PC-9 (cell line): ENCODE results near the gene BRINP3. TPM values are rescaled to one million over a fixed set of nuclear protein-coding genes. Genes with fewer than 3 reads are reported as not detected.

ENCODE experiments used
- BruUV-seq: library from RNA; stranded (reverse); fragments of 400-500 nt; replicated peaks from 2 replicates; lab custom pipeline; 2021; lab: Mats Ljungman, UMichigan
- CTCF ChIA-PET: fragments of 300-600 bp; sonication (Branson Sonifier 250); formaldehyde crosslinking; loops from one replicate; lab custom pipeline; 2022; ENCODE audit warnings: antibody characterized with exemption; lab: Charles Lee
- POLR2A ChIA-PET: fragments of 300-600 bp; sonication (Branson Sonifier 250); formaldehyde crosslinking; loops from one replicate; lab custom pipeline; 2022; ENCODE audit warnings: antibody characterized with exemption; ENCODE audit not compliant: unreplicated experiment; lab: Charles Lee
- DNase-seq, 2 experiments: peaks; one replicate each; pipeline versions ENCODE4 v3.0.0 to v3.0.0-alpha.2; 2015 to 2022; ENCODE audit warnings: mixed read lengths in 1 of 2
- H2AFZ ChIP-seq: fragments of 200-600 bp; sonication (generic); 2 replicates; pipeline ENCODE4 v1.8.1; 2017; ENCODE audit warnings: antibody characterized with exemption
- H3F3A ChIP-seq: fragments of 200-600 bp; sonication (generic); 2 replicates; pipeline ENCODE4 v1.8.1; 2017; ENCODE audit warnings: antibody characterized with exemption, mild to moderate bottlenecking, low read depth; ENCODE audit not compliant: insufficient read depth
- H3K27ac ChIP-seq: fragments of 200-600 bp; sonication (generic); 2 replicates; pipeline ENCODE4 v1.6.1; 2016; ENCODE audit warnings: mixed run types
- H3K27me3 ChIP-seq: fragments of 200-600 bp; sonication (generic); 2 replicates; pipeline ENCODE4 v1.6.1; 2016; ENCODE audit warnings: low read depth, mixed run types; ENCODE audit not compliant: insufficient read depth
- H3K36me3 ChIP-seq: fragments of 200-600 bp; sonication (generic); 2 replicates; pipeline ENCODE4 v1.6.1; 2016; ENCODE audit warnings: low read depth, mixed run types
- H3K4me1 ChIP-seq: fragments of 200-600 bp; sonication (generic); replicated peaks from 2 replicates; pipeline ENCODE4 v1.6.1; 2016; ENCODE audit warnings: mixed run types; ENCODE audit not compliant: insufficient read depth
- H3K4me2 ChIP-seq: fragments of 200-600 bp; sonication (generic); 2 replicates; pipeline ENCODE4 v1.6.1; 2017; ENCODE audit warnings: mixed run types
- H3K4me3 ChIP-seq: fragments of 200-600 bp; sonication (generic); 2 replicates; pipeline ENCODE4 v1.6.1; 2016; ENCODE audit warnings: mixed run types
- H3K79me2 ChIP-seq: fragments of 200-600 bp; sonication (generic); 2 replicates; pipeline ENCODE4 v1.6.1; 2017; ENCODE audit warnings: low read depth, mixed run types
- H3K9me2 ChIP-seq: fragments of 200-600 bp; sonication (generic); 2 replicates; pipeline ENCODE4 v1.8.1; 2017; ENCODE audit warnings: mild to moderate bottlenecking; ENCODE audit not compliant: insufficient read depth
- H3K9me3 ChIP-seq: fragments of 200-600 bp; sonication (generic); 2 replicates; pipeline ENCODE4 v1.8.1; 2016; ENCODE audit warnings: low read depth; ENCODE audit not compliant: insufficient read depth
- H4K20me1 ChIP-seq: fragments of 200-600 bp; sonication (generic); 2 replicates; pipeline ENCODE4 v1.8.1; 2017; ENCODE audit not compliant: insufficient read depth
- CTCF ChIP-seq: fragments of 200-600 bp; sonication (generic); conservative IDR thresholded peaks from 2 replicates; pipeline ENCODE4 v1.6.1; 2017; ENCODE audit warnings: mixed run types, antibody characterized with exemption, mild to moderate bottlenecking, moderate library complexity
- EZH2 ChIP-seq: fragments of 200-600 bp; sonication (generic); IDR thresholded peaks from 2 replicates; pipeline ENCODE4 v1.8.0; 2017; ENCODE audit warnings: antibody characterized with exemption, low read depth
- intact Hi-C: fragments of 100-400 bp; cut with micrococcal nuclease; formaldehyde crosslinking; loops from one replicate; pipeline ENCODE4 v1.10.0; 2022; ENCODE audit not compliant: unreplicated experiment
- total RNA-seq: library from RNA; stranded (reverse); gene quantifications from 2 replicates; pipeline ENCODE4 v1.2.3, GENCODE V29; 2021

BRINP3 gene
- total RNA-seq, 1 experiment from 2014 or later: not detected

DNA sequence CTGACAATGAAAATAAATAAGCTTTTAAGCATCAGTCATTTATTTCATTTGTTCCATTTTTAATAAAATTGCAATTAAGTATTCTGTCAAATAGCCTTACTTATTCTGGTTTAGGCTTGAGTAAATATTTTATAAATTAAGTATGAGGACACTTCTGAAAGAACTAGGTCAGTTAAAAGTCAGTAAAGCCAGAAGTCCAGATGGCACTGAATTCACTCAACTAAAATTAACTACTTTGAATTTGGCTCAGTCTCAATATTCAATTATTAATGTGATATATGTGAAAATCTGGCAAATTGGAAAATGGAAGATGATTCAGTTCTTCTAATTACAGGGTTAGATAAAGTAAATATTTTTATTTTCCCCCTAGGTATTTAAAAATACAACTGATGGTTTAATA lies 174.2 kb downstream of the BRINP3 start:
- Histone ChIP-seq H3K9me3 (peaks cover 3% of the 10 kb centered on the region; the same call in 1 of the 2 replicates), H3K79me2 (no peaks in the 10 kb centered on the region), H3K9me2 (no peaks in the 10 kb centered on the region; the same call in 1 of the 2 replicates), H2AFZ (no peak overlapping the region), H3K4me3 (no peak overlapping the region), H3K4me2 (no peak overlapping the region), H4K20me1 (no peaks in the 10 kb centered on the region), H3K27me3 (no peaks in the 10 kb centered on the region), H3K27ac (no peak overlapping the region), H3K36me3 (no peaks in the 10 kb centered on the region), H3F3A (no peaks in the 10 kb centered on the region), H3K4me1 (no peaks in the 10 kb centered on the region)
- no peak for DNase-seq
- CTCF ChIA-PET: no interaction called here
- TF ChIP-seq EZH2 (no peak), CTCF (no peak)
- intact Hi-C loops: no loop called here
- BruUV-seq: no TSS peak
- POLR2A ChIA-PET: no interaction called here

DNA sequence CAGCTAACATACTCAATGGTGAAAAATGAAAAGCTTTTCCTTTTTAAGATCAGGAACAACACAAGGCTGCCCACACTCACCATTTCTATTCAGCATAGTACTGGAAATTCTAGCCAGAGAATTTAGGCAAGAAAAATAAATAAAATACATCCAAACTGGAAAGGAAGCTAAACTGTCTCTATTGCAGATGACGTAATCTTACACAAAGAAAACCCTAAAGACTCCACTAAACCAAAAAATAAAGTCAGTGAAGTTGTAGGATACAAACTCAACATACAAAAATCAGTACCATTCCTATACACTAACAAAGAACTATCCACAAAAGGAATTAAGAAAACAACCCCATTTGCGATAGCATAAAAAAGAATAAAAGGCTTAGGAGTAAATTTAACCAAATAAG lies 181.2 kb downstream of the BRINP3 start:
- POLR2A ChIA-PET: no interaction called here
- Histone ChIP-seq H3K27me3 (no peaks in the 10 kb centered on the region), H3F3A (no peaks in the 10 kb centered on the region), H3K27ac (no peak overlapping the region), H2AFZ (no peak overlapping the region), H3K79me2 (no peaks in the 10 kb centered on the region), H3K9me2 (no peaks in the 10 kb centered on the region), H4K20me1 (no peaks in the 10 kb centered on the region), H3K4me1 (no peaks in the 10 kb centered on the region), H3K9me3 (no peaks in the 10 kb centered on the region; the same call in 1 of the 2 replicates), H3K4me3 (no peak overlapping the region), H3K36me3 (no peaks in the 10 kb centered on the region), H3K4me2 (no peak overlapping the region)
- CTCF ChIA-PET: no interaction called here
- BruUV-seq: no TSS peak
- intact Hi-C loops: no loop called here
- no peak for DNase-seq
- no peak for TF ChIP-seq EZH2
- TF ChIP-seq CTCF: no peak

- intact Hi-C loops: no loop called here
- H3F3A ChIP-seq: no peaks in the 10 kb centered on the region
- H4K20me1 ChIP-seq: no peaks in the 10 kb centered on the region
- H3K79me2 ChIP-seq: no peaks in the 10 kb centered on the region
- no peak overlapping the region for H3K4me2 ChIP-seq
- H3K9me2 ChIP-seq: no peaks in the 10 kb centered on the region
- no peaks in the 10 kb centered on the region; the same call in 1 of the 2 replicates for H3K9me3 ChIP-seq
- no TSS peak for BruUV-seq
- no peak for TF ChIP-seq CTCF
- TF ChIP-seq EZH2: no peak
- no peak overlapping the region for H3K4me3 ChIP-seq
- H3K36me3 ChIP-seq: no peaks in the 10 kb centered on the region
- ChIA-PET CTCF (no interaction called here), POLR2A (interaction anchor here (0.6 kb wide), 1 partner anchor 368 kb away, joined by 4 read pairs; no protein-coding TSS in a partner anchor)
- DNase-seq: no peak
- H3K27ac ChIP-seq: no peak overlapping the region
- H2AFZ ChIP-seq: 0 out of 2 replicates have a peak overlapping the region, but pooled peaks have one; percentile 48
- no peaks in the 10 kb centered on the region for H3K4me1 ChIP-seq
- H3K27me3 ChIP-seq: no peaks in the 10 kb centered on the region
Measured at GRCh38 chr1:190289897-190290296, 187.8 kb downstream of the BRINP3 start.
